ENCODE results near the gene IPPK. TPM values are rescaled to one million over a fixed set of nuclear protein-coding genes. Genes with fewer than 3 reads are reported as not detected.
"Not testable (repeated sequence)": the region's sequence is repeated elsewhere in the genome, so short reads cannot be mapped to it uniquely, and the experiment has no call there.

IPPK gene
- total RNA-seq, 3 donors from 2014 or later, result 6.8 to 9.0 (median 7.7) TPM

- ATAC-seq (no peak), DNase-seq (no peak)
- intact Hi-C loops (cut with DNase I, micrococcal nuclease), result no loop called here
- H3K4me1 ChIP-seq (ENCODE audit: low read depth), result peaks cover 3% of the 10 kb centered on the region
- H3K9me3 ChIP-seq, result no peaks in the 10 kb centered on the region
- TF ChIP-seq CTCF (IDR thresholded peaks at IDR 0.05), result no peak
- H3K4me3 ChIP-seq, result no peak overlapping the region
- H3K36me3 ChIP-seq (ENCODE audit: low read depth), result no peaks in the 10 kb centered on the region
Measured at GRCh38 chr9:92600462-92601261, 69.3 kb downstream of the IPPK start.

- peaks cover 3% of the 10 kb centered on the region for H3K4me1 ChIP-seq (ENCODE audit: low read depth)
- ATAC-seq, result no peak
- H3K36me3 ChIP-seq (ENCODE audit: low read depth), result no peaks in the 10 kb centered on the region
- intact Hi-C loops (cut with DNase I, micrococcal nuclease), result no loop called here
- no peak for DNase-seq
- no peak for TF ChIP-seq CTCF (IDR thresholded peaks at IDR 0.05)
- no peaks in the 10 kb centered on the region for H3K9me3 ChIP-seq
- no peak overlapping the region for H3K4me3 ChIP-seq
Measured at GRCh38 chr9:92599938-92600461, 69.9 kb downstream of the IPPK start.

GRCh38 chr9:92598382-92598781 is 71.5 kb downstream of the IPPK start:
- H3K9me3 ChIP-seq, result no peaks in the 10 kb centered on the region
- intact Hi-C loops (cut with DNase I, micrococcal nuclease), result no loop called here
- peaks cover 3% of the 10 kb centered on the region for H3K4me1 ChIP-seq (ENCODE audit: low read depth)
- TF ChIP-seq CTCF (IDR thresholded peaks at IDR 0.05), result no peak
- ATAC-seq (no peak), DNase-seq (no peak)
- no peaks in the 10 kb centered on the region for H3K36me3 ChIP-seq (ENCODE audit: low read depth)
- H3K4me3 ChIP-seq, result no peak overlapping the region

GRCh38 chr9:92595930-92596329 is 74.0 kb downstream of the IPPK start:
- H3K4me3 ChIP-seq, result no peak overlapping the region
- no peaks in the 10 kb centered on the region for H3K36me3 ChIP-seq (ENCODE audit: low read depth)
- ATAC-seq (no peak), DNase-seq (no peak)
- no peaks in the 10 kb centered on the region for H3K9me3 ChIP-seq
- intact Hi-C loops (cut with DNase I, micrococcal nuclease), result no loop called here
- no peak for TF ChIP-seq CTCF (IDR thresholded peaks at IDR 0.05)
- peaks cover 3% of the 10 kb centered on the region for H3K4me1 ChIP-seq (ENCODE audit: low read depth)

- H3K36me3 ChIP-seq (ENCODE audit: low read depth); H3K4me3 ChIP-seq; ATAC-seq; H3K4me1 ChIP-seq (ENCODE audit: low read depth); H3K9me3 ChIP-seq; DNase-seq; intact Hi-C loops (cut with DNase I, micrococcal nuclease): not testable (repeated sequence)
Measured at GRCh38 chr9:92595075-92595474, 74.9 kb downstream of the IPPK start.

GRCh38 chr9:92592946-92593861 is 76.7 kb downstream of the IPPK start:
- ATAC-seq, result no peak
- no peaks in the 10 kb centered on the region for H3K36me3 ChIP-seq (ENCODE audit: low read depth)

More at GRCh38 chr9:92592946-92593861, 76.7 kb downstream of the IPPK start:
- no peak for TF ChIP-seq CTCF (IDR thresholded peaks at IDR 0.05)
- Histone ChIP-seq H3K4me3 (no peak overlapping the region), H3K4me1 (ENCODE audit: low read depth) (no peaks in the 10 kb centered on the region), H3K9me3 (no peaks in the 10 kb centered on the region)
- intact Hi-C loops (cut with DNase I, micrococcal nuclease), result no loop called here
- no peak for DNase-seq
